Measurements from ENCODE around the gene ATF2. TPM values are rescaled to one million over a fixed set of nuclear protein-coding genes. Genes with fewer than 3 reads are reported as not detected.

The ATF2 gene
- total RNA-seq (ENCODE audit: low replicate concordance) = 34.3 and 51.2 TPM in 2 replicates

GRCh38 chr2:175167792-175168563, at the start of gene ATF2:
ATF2 (minus strand) TSS chr2:175168203; CDS start chr2:175136443, 31,760 bp downstream.

GRCh38 chr2:175181104-175181876, 13.3 kb upstream of the ATF2 start, which contains the start of gene ATP5MC3:
ATP5MC3 (minus strand) TSS chr2:175181710; CDS start chr2:175181393, 317 bp downstream.

Other genes with a start within 250 kb of the ATF2 start
- 1.7 and 23.8 TPM in 2 replicates for gene CHN1, start 162.8 kb downstream of the ATF2 start, total RNA-seq (ENCODE audit: low replicate concordance)
- gene ATP5MC3, start 13.5 kb upstream of the ATF2 start, total RNA-seq (ENCODE audit: low replicate concordance) = 72.4 and 104 TPM in 2 replicates

Data from smooth muscle cell of the coronary artery (primary cell).